ENCODE results near the gene FEZ2. TPM values are rescaled to one million over a fixed set of nuclear protein-coding genes. Genes with fewer than 3 reads are reported as not detected.

FEZ2 gene
- total RNA-seq, 1 donor from 2014 or later, result 70.7 TPM

DNA sequence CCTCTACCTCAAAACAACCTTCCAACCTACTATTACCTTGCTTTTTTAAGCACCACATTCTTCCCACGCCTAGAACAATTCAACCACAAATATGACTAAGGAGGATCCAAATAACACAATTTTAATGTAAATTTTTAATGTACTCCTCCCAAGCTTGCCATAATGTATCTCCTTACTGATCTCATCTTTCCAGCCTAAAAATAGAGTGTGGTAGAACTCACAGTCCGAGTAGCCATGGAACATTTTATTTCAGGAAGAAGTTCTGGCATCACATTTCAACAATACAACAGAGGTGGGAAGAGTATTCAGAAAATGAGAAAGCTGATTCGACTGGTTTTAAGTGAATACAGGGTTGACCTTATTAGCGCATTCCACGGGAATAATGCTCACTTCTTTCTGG is 15.4 kb downstream of the FEZ2 start:
- Histone ChIP-seq H3K79me2 (ENCODE audit: low read depth) (peaks cover 5% of the 10 kb centered on the region), H3K4me2 (no peak overlapping the region), H3K36me3 (peaks cover 14% of the 10 kb centered on the region), H3K27ac (no peak overlapping the region), H2AFZ (replicated peaks) (no peak overlapping the region), H3K4me3 (no peak overlapping the region), H4K20me1 (ENCODE audit: low read depth) (no peaks in the 10 kb centered on the region), H3K9ac (no peak overlapping the region), H3K9me3 (ENCODE audit: low read depth) (no peaks in the 10 kb centered on the region), H3K4me1 (no peaks in the 10 kb centered on the region), H3F3A (ENCODE audit: low read depth) (no peaks in the 10 kb centered on the region), H3K27me3 (no peaks in the 10 kb centered on the region)
- TF ChIP-seq EZH2 (IDR thresholded peaks at IDR 0.05) (no peak), EZH2phosphoT487 (IDR thresholded peaks at IDR 0.05) (no peak)
- TF ChIP-seq, protein P1, sequence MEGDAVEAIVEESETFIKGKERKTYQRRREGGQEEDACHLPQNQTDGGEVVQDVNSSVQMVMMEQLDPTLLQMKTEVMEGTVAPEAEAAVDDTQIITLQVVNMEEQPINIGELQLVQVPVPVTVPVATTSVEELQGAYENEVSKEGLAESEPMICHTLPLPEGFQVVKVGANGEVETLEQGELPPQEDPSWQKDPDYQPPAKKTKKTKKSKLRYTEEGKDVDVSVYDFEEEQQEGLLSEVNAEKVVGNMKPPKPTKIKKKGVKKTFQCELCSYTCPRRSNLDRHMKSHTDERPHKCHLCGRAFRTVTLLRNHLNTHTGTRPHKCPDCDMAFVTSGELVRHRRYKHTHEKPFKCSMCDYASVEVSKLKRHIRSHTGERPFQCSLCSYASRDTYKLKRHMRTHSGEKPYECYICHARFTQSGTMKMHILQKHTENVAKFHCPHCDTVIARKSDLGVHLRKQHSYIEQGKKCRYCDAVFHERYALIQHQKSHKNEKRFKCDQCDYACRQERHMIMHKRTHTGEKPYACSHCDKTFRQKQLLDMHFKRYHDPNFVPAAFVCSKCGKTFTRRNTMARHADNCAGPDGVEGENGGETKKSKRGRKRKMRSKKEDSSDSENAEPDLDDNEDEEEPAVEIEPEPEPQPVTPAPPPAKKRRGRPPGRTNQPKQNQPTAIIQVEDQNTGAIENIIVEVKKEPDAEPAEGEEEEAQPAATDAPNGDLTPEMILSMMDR (IDR thresholded peaks at IDR 0.05), result no peak
- Mint-ChIP-seq H3K27ac (no peak overlapping the region), H3K4me1 (peaks cover 2% of the 10 kb centered on the region), H3K36me3 (peaks cover 70% of the 10 kb centered on the region), H3K27me3 (ENCODE audit: insufficient read depth, low read depth) (peaks cover 2% of the 10 kb centered on the region), H3K4me3 (no peak overlapping the region), H3K9me3 (no peaks in the 10 kb centered on the region)
- no peak for DNase-seq (ENCODE audit: low spot score)

DNA sequence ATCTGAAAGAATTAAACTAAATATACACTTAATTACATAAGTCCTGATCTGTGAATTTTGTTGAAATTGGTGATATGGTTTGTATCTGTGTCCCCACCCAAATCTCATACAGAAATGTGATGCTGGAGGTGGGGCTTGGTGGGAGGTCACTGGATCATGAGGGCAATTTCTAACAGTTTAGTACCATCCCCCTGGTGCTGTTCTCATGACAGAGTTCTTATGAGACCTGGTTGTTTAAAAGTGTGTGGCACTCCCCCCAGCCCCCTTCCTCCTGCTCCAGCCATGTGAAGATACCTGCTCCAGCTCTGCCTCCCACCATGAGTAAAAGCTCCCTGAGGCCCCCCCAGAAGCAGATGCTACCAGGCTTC is 18.7 kb downstream of the FEZ2 start:
- TF ChIP-seq, protein P1 (IDR thresholded peaks at IDR 0.05), result no peak
- TF ChIP-seq EZH2 (IDR thresholded peaks at IDR 0.05), result no peak
- TF ChIP-seq EZH2phosphoT487 (IDR thresholded peaks at IDR 0.05), result no peak
- H2AFZ ChIP-seq (replicated peaks), result no peak overlapping the region
- peaks cover 2% of the 10 kb centered on the region for H3K27me3 Mint-ChIP-seq (ENCODE audit: insufficient read depth, low read depth)
- peaks cover 14% of the 10 kb centered on the region for H3K36me3 ChIP-seq
- no peak overlapping the region for H3K27ac Mint-ChIP-seq
- H3K9me3 ChIP-seq (ENCODE audit: low read depth), result no peaks in the 10 kb centered on the region
- H3K4me3 Mint-ChIP-seq, result no peak overlapping the region
- peaks cover 67% of the 10 kb centered on the region for H3K36me3 Mint-ChIP-seq
- no peak overlapping the region for H3K4me3 ChIP-seq
- no peaks in the 10 kb centered on the region for H3K27me3 ChIP-seq
- DNase-seq (ENCODE audit: low spot score), result no peak
- H3K9ac ChIP-seq, result no peak overlapping the region
- no peaks in the 10 kb centered on the region for H4K20me1 ChIP-seq (ENCODE audit: low read depth)
- H3K4me1 Mint-ChIP-seq, result peaks cover 2% of the 10 kb centered on the region
- H3K4me1 ChIP-seq, result no peaks in the 10 kb centered on the region
- H3K9me3 Mint-ChIP-seq, result no peaks in the 10 kb centered on the region
- H3K27ac ChIP-seq, result no peak overlapping the region
- no peak overlapping the region for H3K4me2 ChIP-seq
- H3K79me2 ChIP-seq (ENCODE audit: low read depth), result no peaks in the 10 kb centered on the region
- no peaks in the 10 kb centered on the region for H3F3A ChIP-seq (ENCODE audit: low read depth)

DNA sequence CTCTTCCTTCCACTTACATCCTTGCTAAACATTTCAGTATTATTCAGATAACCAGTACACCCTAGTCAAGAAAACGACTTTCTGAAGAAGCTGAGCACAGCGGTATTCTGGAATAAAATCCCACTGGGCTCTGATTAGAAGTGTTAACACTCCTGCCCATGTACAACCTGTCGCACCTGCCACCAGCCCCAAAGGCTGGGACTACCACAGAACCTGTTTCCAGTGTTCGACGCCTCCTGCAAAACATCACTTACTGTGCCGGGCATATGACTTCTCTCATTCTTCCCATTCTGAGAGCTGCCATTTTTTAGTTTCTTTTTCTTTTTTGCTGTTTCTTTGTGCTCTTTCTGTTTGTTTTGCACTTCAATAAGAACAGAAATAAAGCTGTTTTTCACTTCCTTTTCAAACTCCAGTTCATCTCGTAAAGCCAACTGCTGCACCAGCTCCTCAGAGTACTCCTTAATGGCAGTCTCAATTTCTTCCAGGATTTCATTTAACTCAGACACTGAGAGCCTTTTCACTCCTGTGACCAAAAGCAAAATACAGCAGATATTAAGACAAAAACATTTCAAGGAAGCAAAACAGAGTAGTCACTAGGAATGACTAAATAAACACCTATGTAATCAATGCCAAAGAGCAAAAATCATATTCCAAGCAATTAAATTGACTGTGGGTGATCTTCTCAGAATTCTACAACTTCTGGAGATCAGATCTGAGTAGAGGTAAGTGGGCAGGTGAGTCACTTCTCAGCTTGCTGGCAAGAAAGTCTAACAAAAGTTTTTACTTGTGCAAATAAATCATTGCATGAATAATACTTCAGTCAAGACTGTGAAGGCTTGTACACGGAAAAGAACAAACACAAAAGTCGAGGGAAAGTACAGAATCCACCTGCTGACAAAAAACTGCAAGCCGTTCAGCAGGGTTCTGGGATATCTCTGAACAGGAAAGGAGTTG is 19.3 kb downstream of the FEZ2 start:
- H3K9me3 ChIP-seq (ENCODE audit: low read depth), result no peaks in the 10 kb centered on the region
- no peaks in the 10 kb centered on the region for H3K79me2 ChIP-seq (ENCODE audit: low read depth)
- H2AFZ ChIP-seq (replicated peaks), result no peak overlapping the region
- H3K36me3 Mint-ChIP-seq, result peaks cover 65% of the 10 kb centered on the region
- H3K36me3 ChIP-seq, result peaks cover 14% of the 10 kb centered on the region
- H4K20me1 ChIP-seq (ENCODE audit: low read depth), result no peaks in the 10 kb centered on the region
- H3F3A ChIP-seq (ENCODE audit: low read depth), result no peaks in the 10 kb centered on the region
- no peak overlapping the region for H3K9ac ChIP-seq
- H3K27ac Mint-ChIP-seq, result no peak overlapping the region
- H3K4me3 Mint-ChIP-seq, result no peak overlapping the region
- DNase-seq (ENCODE audit: low spot score), result no peak
- TF ChIP-seq EZH2phosphoT487 (IDR thresholded peaks at IDR 0.05) (no peak), EZH2 (IDR thresholded peaks at IDR 0.05) (no peak)
- TF ChIP-seq, protein P1 (IDR thresholded peaks at IDR 0.05), result no peak
- H3K27ac ChIP-seq, result no peak overlapping the region
- H3K4me1 ChIP-seq, result no peaks in the 10 kb centered on the region
- peaks cover 2% of the 10 kb centered on the region for H3K27me3 Mint-ChIP-seq (ENCODE audit: insufficient read depth, low read depth)
- H3K4me2 ChIP-seq, result no peak overlapping the region
- H3K4me3 ChIP-seq, result no peak overlapping the region
- H3K9me3 Mint-ChIP-seq, result no peaks in the 10 kb centered on the region
- H3K27me3 ChIP-seq, result no peaks in the 10 kb centered on the region
- peaks cover 2% of the 10 kb centered on the region for H3K4me1 Mint-ChIP-seq

All from neural progenitor cell (in vitro differentiated cells).